Suppressor macrophage (primary cell): ENCODE measurements around the gene RFLNA.
"Not testable (repeated sequence)": the region's sequence is repeated elsewhere in the genome, so short reads cannot be mapped to it uniquely, and the experiment has no call there.

Experiments
- DNase-seq, 4 experiments: peaks; one replicate each; pipeline ENCODE4 v3.0.0-alpha.2; 2020 to 2022

RFLNA gene

GRCh38 chr12:124283326-124283725 lies 11.6 kb upstream of the RFLNA start:
- DNase-seq, result no peak

- DNase-seq, result no peak
Measured at GRCh38 chr12:124284368-124284767, 10.5 kb upstream of the RFLNA start.

GRCh38 chr12:124286414-124286813 lies 8.5 kb upstream of the RFLNA start:
- DNase-seq, result no peak

GRCh38 chr12:124286971-124287370 lies 7.9 kb upstream of the RFLNA start:
- DNase-seq, result no peak

- peak; percentile 70 to 86 (median 74) for DNase-seq
Measured at GRCh38 chr12:124289634-124290600, 5.0 kb upstream of the RFLNA start.

GRCh38 chr12:124292385-124292784 lies 2.5 kb upstream of the RFLNA start:
- DNase-seq, result no peak

GRCh38 chr12:124293286-124294003 lies 1.4 kb upstream of the RFLNA start:
- no peak for DNase-seq

- no peak for DNase-seq
Measured at GRCh38 chr12:124295431-124296058, 652 bp downstream of the RFLNA start.

- DNase-seq, result peak in 2 of 4 experiments; percentile 12 to 30
Measured at GRCh38 chr12:124296295-124296915, 1.5 kb downstream of the RFLNA start.

- DNase-seq, result no peak
Measured at GRCh38 chr12:124296916-124297351, 2.0 kb downstream of the RFLNA start.

- DNase-seq, result no peak
Measured at GRCh38 chr12:124297389-124297788, 2.5 kb downstream of the RFLNA start.

- DNase-seq, result no peak
Measured at GRCh38 chr12:124297856-124298255, 3.0 kb downstream of the RFLNA start.

GRCh38 chr12:124298685-124299410 lies 4.0 kb downstream of the RFLNA start:
- DNase-seq, result no peak

GRCh38 chr12:124299628-124300388 lies 4.9 kb downstream of the RFLNA start:
- no peak for DNase-seq

- DNase-seq, result not testable (repeated sequence)
Measured at GRCh38 chr12:124300657-124301056, 5.8 kb downstream of the RFLNA start.

- no peak for DNase-seq
Measured at GRCh38 chr12:124301084-124301654, 6.3 kb downstream of the RFLNA start.

- no peak for DNase-seq
Measured at GRCh38 chr12:124302241-124302806, 7.4 kb downstream of the RFLNA start.

GRCh38 chr12:124302807-124303578 lies 8.1 kb downstream of the RFLNA start:
- DNase-seq, result no peak

GRCh38 chr12:124303579-124304313 lies 8.9 kb downstream of the RFLNA start:
- DNase-seq, result no peak
